Mesendoderm (in vitro differentiated cells): ENCODE results near the gene PCSK1N.
A peak's percentile ranks its signal among the peaks of the same experiment; 100 is the strongest.

Experiments
- DNase-seq: peaks from one replicate; pipeline ENCODE4 v3.0.0; 2013
- H2AK5ac ChIP-seq: 2 replicates; pipeline ENCODE4 v1.6.1; 2013; ENCODE audit warnings: low read length, inconsistent platforms
- H2BK120ac ChIP-seq: 2 replicates; pipeline ENCODE4 v1.6.1; 2013; ENCODE audit warnings: low read depth, mild to moderate bottlenecking, low read length, moderate library complexity, mixed read lengths
- H2BK15ac ChIP-seq: replicated peaks from 2 replicates; pipeline ENCODE4 v1.6.1; 2013; ENCODE audit warnings: low read depth, mild to moderate bottlenecking, moderate library complexity
- H2BK5ac ChIP-seq: 2 replicates; pipeline ENCODE4 v1.6.1; 2013; ENCODE audit warnings: low read length, inconsistent platforms
- H3K18ac ChIP-seq: 2 replicates; pipeline ENCODE4 v1.6.1; 2013; ENCODE audit warnings: mild to moderate bottlenecking, low read length, mixed read lengths
- H3K23ac ChIP-seq: one replicate; pipeline ENCODE4 v1.6.1; 2013; ENCODE audit warnings: low read length
- H3K27ac ChIP-seq: 2 replicates; pipeline ENCODE4 v1.5.1; 2013; ENCODE audit warnings: low read depth, mild to moderate bottlenecking, inconsistent platforms, low read length, moderate library complexity
- H3K27me3 ChIP-seq: 2 replicates; pipeline ENCODE4 v1.6.1; 2013; ENCODE audit warnings: low read length, control low read depth, mild to moderate bottlenecking, inconsistent platforms; ENCODE audit not compliant: insufficient read depth, poor library complexity
- H3K36me3 ChIP-seq: 2 replicates; pipeline ENCODE4 v1.6.1; 2013; ENCODE audit warnings: low read length, inconsistent platforms; ENCODE audit not compliant: control insufficient read depth, insufficient read depth
- H3K4ac ChIP-seq: one replicate; pipeline ENCODE4 v1.6.1; 2013; ENCODE audit warnings: low read depth, mild to moderate bottlenecking, low read length, moderate library complexity
- H3K4me1 ChIP-seq: 2 replicates; pipeline ENCODE4 v1.6.1; 2013; ENCODE audit warnings: low read depth, low read length, inconsistent platforms; ENCODE audit not compliant: control insufficient read depth
- H3K4me2 ChIP-seq: 2 replicates; pipeline ENCODE4 v1.6.1; 2013; ENCODE audit warnings: low read length
- H3K4me3 ChIP-seq: 2 replicates; pipeline ENCODE4 v1.5.1; 2013; ENCODE audit warnings: mild to moderate bottlenecking, low read length
- H3K56ac ChIP-seq: one replicate; pipeline ENCODE4 v1.6.1; 2013; ENCODE audit warnings: low read length
- H3K79me1 ChIP-seq: 2 replicates; pipeline ENCODE4 v1.6.1; 2013; ENCODE audit warnings: low read length, inconsistent platforms
- H3K79me2 ChIP-seq: 2 replicates; pipeline ENCODE4 v1.6.1; 2013; ENCODE audit warnings: mild to moderate bottlenecking, low read length; ENCODE audit not compliant: control insufficient read depth, insufficient read depth
- H3K9ac ChIP-seq: 2 replicates; pipeline ENCODE4 v1.6.1; 2013; ENCODE audit warnings: low read length, inconsistent platforms
- H4K5ac ChIP-seq: one replicate; pipeline ENCODE4 v1.6.1; 2013; ENCODE audit warnings: low read length
- H4K8ac ChIP-seq: one replicate; pipeline ENCODE4 v1.6.1; 2013; ENCODE audit warnings: low read depth, mild to moderate bottlenecking, control low read depth, low read length, moderate library complexity
- WGBS: extraction: QIAGEN DNeasy Blood & Tissue Kit; methylation state at CpG from one replicate; pipeline ENCODE4 v1.1.7; 2013; ENCODE audit warnings: low lambda C conversion rate, missing lambda C conversion rate; ENCODE audit not compliant: insufficient coverage; ENCODE audit errors: extremely low coverage; 5-methylcytosine and 5-hydroxymethylcytosine counted together

PCSK1N gene

DNA sequence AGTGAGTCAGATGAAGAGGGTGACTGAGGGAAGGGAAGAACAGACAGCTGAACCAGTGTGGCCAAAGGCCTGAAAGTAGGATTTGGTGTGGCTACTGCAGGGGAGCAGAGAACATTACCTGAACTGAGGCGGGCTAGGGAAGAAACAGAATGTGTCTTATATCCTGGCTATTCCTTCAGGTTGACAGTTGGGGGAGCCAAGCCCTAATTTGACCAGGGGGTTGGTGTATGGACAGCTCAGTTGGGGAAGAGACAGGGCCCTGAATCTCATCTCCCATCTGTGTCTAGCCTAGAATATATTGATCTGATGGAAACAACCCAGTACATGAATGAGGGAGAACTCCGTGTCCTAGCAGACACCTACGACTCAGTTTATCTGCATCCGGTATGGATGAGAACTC lies 29.3 kb downstream of the PCSK1N start:
- H3K27me3 ChIP-seq, result no peaks in the 10 kb centered on the region
- no peaks in the 10 kb centered on the region for H3K4me1 ChIP-seq
- no peak overlapping the region for H4K5ac ChIP-seq
- H2BK15ac ChIP-seq, result no peak overlapping the region
- no peak overlapping the region for H2AK5ac ChIP-seq
- no peak overlapping the region for H3K23ac ChIP-seq
- H3K36me3 ChIP-seq, result no peaks in the 10 kb centered on the region
- no peak overlapping the region for H2BK120ac ChIP-seq
- WGBS, result no CpG with 5 or more reads among the region's 4 CpGs
- H3K9ac ChIP-seq, result no peak overlapping the region
- H3K27ac ChIP-seq, result no peak overlapping the region
- no peak overlapping the region for H2BK5ac ChIP-seq
- no peak overlapping the region for H3K4me3 ChIP-seq
- no peak overlapping the region for H3K56ac ChIP-seq
- no peak overlapping the region for H4K8ac ChIP-seq
- H3K79me2 ChIP-seq, result no peaks in the 10 kb centered on the region
- no peak overlapping the region for H3K4ac ChIP-seq
- no peaks in the 10 kb centered on the region for H3K79me1 ChIP-seq
- no peak for DNase-seq
- H3K18ac ChIP-seq, result no peak overlapping the region
- H3K4me2 ChIP-seq, result no peak overlapping the region

- Histone ChIP-seq H3K36me3 (no peaks in the 10 kb centered on the region), H3K23ac (no peak overlapping the region), H3K4me2 (peak overlapping the region; percentile 38), H3K27ac (peak overlapping the region; percentile 57), H3K79me2 (no peaks in the 10 kb centered on the region), H2BK5ac (no peak overlapping the region), H3K56ac (peak overlapping the region; percentile 83), H4K8ac (no peak overlapping the region), H4K5ac (no peak overlapping the region), H2AK5ac (no peak overlapping the region), H3K4me3 (peak overlapping the region; percentile 46), H3K4ac (no peak overlapping the region), H2BK15ac (no peak overlapping the region), H2BK120ac (no peak overlapping the region), H3K27me3 (no peaks in the 10 kb centered on the region), H3K18ac (no peak overlapping the region), H3K79me1 (no peaks in the 10 kb centered on the region), H3K9ac (peak overlapping the region; percentile 75), H3K4me1 (no peaks in the 10 kb centered on the region)
- peak; percentile 8 for DNase-seq
- no CpG with 5 or more reads among the region's 4 CpGs for WGBS
These were observed 32.6 kb downstream of the PCSK1N start for GRCh38 chrX:48802905-48803200.

DNA sequence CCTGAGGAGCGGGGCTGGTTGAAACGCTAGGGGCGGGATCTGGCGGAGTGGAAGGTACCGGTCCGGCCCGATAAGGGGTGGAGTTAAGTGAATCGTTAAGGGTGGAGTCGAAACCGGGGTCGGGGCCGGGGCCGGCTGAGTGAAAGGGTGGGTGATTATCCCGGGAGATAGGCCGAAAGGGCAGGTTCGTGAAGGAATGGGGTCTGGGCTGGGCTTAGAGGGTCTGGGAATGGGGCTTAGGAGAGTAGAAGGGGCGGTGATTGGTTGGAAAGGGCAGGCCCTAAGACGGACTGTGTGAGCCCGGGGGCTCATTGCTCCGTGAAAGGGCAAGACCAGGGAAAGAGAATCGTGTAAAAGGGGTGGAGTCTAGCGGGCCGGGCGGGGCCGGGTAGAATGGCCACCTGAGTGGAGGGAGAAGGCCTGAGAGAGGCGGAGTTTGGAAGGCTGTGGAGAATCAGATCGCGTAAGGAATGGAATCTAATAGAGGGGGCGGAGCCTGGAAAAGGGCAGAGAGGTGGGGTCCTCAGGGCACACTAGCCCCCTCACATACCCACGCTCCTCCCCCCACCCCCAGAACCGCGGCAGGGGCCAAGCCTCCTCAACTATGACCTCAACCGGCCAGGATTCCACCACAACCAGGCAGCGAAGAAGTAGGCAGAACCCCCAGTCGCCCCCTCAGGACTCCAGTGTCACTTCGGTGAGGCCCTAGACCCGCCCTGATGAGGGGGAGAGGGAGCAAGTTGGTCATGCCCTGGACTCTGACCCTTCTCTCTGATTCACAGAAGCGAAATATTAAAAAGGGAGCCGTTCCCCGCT lies 33.1 kb downstream of the PCSK1N start:
- Histone ChIP-seq H2BK5ac (peak overlapping the region; percentile 82), H3K4me1 (no peaks in the 10 kb centered on the region), H4K5ac (no peak overlapping the region), H3K79me1 (no peaks in the 10 kb centered on the region), H3K18ac (peak overlapping the region; percentile 76), H3K4me2 (peak overlapping the region; percentile 38), H2AK5ac (no peak overlapping the region), H3K9ac (peak overlapping the region; percentile 88), H3K27me3 (no peaks in the 10 kb centered on the region), H3K36me3 (no peaks in the 10 kb centered on the region), H3K4ac (no peak overlapping the region), H2BK15ac (no peak overlapping the region), H3K56ac (peak overlapping the region; percentile 90), H2BK120ac (no peak overlapping the region), H3K23ac (no peak overlapping the region), H4K8ac (no peak overlapping the region), H3K4me3 (peak overlapping the region; percentile 75), H3K79me2 (no peaks in the 10 kb centered on the region), H3K27ac (peak overlapping the region; percentile 95)
- peak; percentile 95 for DNase-seq
- WGBS, result no CpG with 5 or more reads among the region's 40 CpGs

GRCh38 chrX:48801280-48802088 lies 33.9 kb downstream of the PCSK1N start, which contains the start of gene HDAC6:
HDAC6 (plus strand) TSS chrX:48802067; CDS start chrX:48802693, 626 bp downstream.
- Histone ChIP-seq H2BK5ac (peak within 1 kb of the TSS; percentile 82), H3K4ac (no peak within 1 kb of the TSS), H3K23ac (no peak within 1 kb of the TSS), H4K5ac (peak within 1 kb of the TSS; percentile 71), H3K79me1 (no peaks in the 10 kb centered on the region), H2AK5ac (no peak within 1 kb of the TSS), H3K9ac (peak within 1 kb of the TSS; percentile 89), H3K4me3 (peak within 1 kb of the TSS; percentile 75), H3K36me3 (no peaks in the 10 kb centered on the region), H3K4me1 (no peaks in the 10 kb centered on the region), H3K56ac (peak within 1 kb of the TSS; percentile 95), H3K79me2 (no peaks in the 10 kb centered on the region), H3K18ac (peak within 1 kb of the TSS; percentile 94), H3K4me2 (peak within 1 kb of the TSS; percentile 74), H4K8ac (no peak within 1 kb of the TSS), H3K27ac (peak within 1 kb of the TSS; percentile 95), H3K27me3 (no peaks in the 10 kb centered on the region), H2BK120ac (no peak within 1 kb of the TSS), H2BK15ac (no peak within 1 kb of the TSS)
- no CpG with 5 or more reads among the region's 89 CpGs for WGBS
- DNase-seq, result peak; percentile 99

DNA sequence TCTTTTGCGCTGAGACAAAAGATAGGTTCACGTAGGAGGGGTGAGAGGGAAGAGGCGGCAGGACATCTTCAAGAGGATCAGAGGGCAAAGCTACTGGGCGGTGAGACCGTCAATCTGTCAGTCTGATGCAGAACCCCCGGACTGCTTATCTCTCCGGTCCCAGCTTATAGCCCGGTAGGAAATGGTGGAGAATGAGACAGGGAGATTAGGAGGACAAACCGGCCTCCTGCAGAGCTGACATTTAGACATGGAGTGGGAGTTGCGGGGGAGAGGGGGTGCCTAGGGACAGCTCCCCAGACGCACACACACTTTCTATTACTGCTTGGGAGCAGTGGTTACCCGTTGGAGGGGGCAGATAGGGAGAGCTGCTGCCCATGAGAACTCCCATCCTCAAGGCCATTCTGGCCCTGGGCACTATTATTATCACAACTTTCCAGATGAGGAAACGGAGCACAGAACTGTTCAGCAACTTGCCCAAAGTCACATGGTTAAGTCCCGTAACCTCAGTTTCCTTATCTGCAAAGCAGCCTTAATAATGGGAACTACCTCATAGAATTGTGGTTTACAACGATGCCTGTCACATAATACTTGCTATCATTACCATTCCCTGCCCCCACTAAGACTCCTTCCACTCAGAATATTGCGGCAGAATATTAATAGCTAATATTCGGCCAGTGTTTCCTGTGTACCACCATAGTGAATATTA lies 34.7 kb downstream of the PCSK1N start:
- Histone ChIP-seq H3K23ac (no peak overlapping the region), H3K4me2 (peak overlapping the region; percentile 74)

More for the DNA sequence above, 34.7 kb downstream of the PCSK1N start:
- peak overlapping the region; percentile 89 for H3K9ac ChIP-seq
- H3K56ac ChIP-seq, result peak overlapping the region; percentile 86
- no peak overlapping the region for H2AK5ac ChIP-seq
- no peak overlapping the region for H2BK15ac ChIP-seq
- no peaks in the 10 kb centered on the region for H3K36me3 ChIP-seq
- peak; percentile 6 for DNase-seq
- peak overlapping the region; percentile 58 for H3K4me3 ChIP-seq
- H4K5ac ChIP-seq, result peak overlapping the region; percentile 71
- no CpG with 5 or more reads among the region's 17 CpGs for WGBS
- no peak overlapping the region for H2BK5ac ChIP-seq
- no peak overlapping the region for H2BK120ac ChIP-seq
- no peak overlapping the region for H3K4ac ChIP-seq
- H3K27ac ChIP-seq, result peak overlapping the region; percentile 41
- no peaks in the 10 kb centered on the region for H3K79me1 ChIP-seq
- no peak overlapping the region for H3K18ac ChIP-seq
- H3K4me1 ChIP-seq, result no peaks in the 10 kb centered on the region
- H3K79me2 ChIP-seq, result no peaks in the 10 kb centered on the region
- no peaks in the 10 kb centered on the region for H3K27me3 ChIP-seq
- H4K8ac ChIP-seq, result no peak overlapping the region
